Cardiac muscle cell (in vitro differentiated cells and primary cell): ENCODE data around the gene CLEC19A. TPM values are rescaled to one million over a fixed set of nuclear protein-coding genes. Genes with fewer than 3 reads are reported as not detected.

ENCODE experiments used
- DNase-seq, 2 donors: peaks; one replicate each; pipeline versions ENCODE4 v3.0.0 to v3.0.0-alpha.2; 2010 to 2017; ENCODE audit warnings: low read depth in 1 of 2, low spot score in 1 of 2
- H3K27ac ChIP-seq: fragments of 200-600 bp; sonication (generic); 2 replicates; pipeline ENCODE4 v1.5.1; 2016
- H3K27me3 ChIP-seq: fragments of 200-600 bp; sonication (generic); 2 replicates; pipeline ENCODE4 v1.6.0; 2016; ENCODE audit warnings: control low read depth
- H3K36me3 ChIP-seq: fragments of 200-600 bp; sonication (generic); 2 replicates; pipeline ENCODE4 v1.5.1; 2016; ENCODE audit warnings: control low read depth
- H3K4me1 ChIP-seq: fragments of 200-600 bp; sonication (generic); 2 replicates; pipeline ENCODE4 v1.8.1; 2017; ENCODE audit warnings: low read depth, mild to moderate bottlenecking, mixed run types
- H3K4me3 ChIP-seq: fragments of 200-600 bp; sonication (generic); 2 replicates; pipeline ENCODE4 v1.5.1; 2016; ENCODE audit warnings: mild to moderate bottlenecking
- H3K9me3 ChIP-seq: fragments of 200-600 bp; sonication (generic); 2 replicates; pipeline ENCODE4 v1.5.1; 2017; ENCODE audit warnings: low read depth, mild to moderate bottlenecking, control low read depth
- polyA plus RNA-seq: library from polyadenylated mRNA; unstranded; fragments of >200 nt; fragmentation: Nextera tagmentation; extraction: Ambion mirVana; gene quantifications from 2 replicates; pipeline ENCODE4 v1.2.1, GENCODE V29; 2016
- total RNA-seq: library from RNA; depleted of rRNA; stranded (reverse); fragments of >200 nt; gene quantifications from 2 replicates; pipeline ENCODE4 v1.2.3, GENCODE V29; 2016
- TF ChIP-seq, protein P1 (sequence below): IDR thresholded peaks from 2 replicates; pipeline ENCODE4 v1.5.1; 2012; ENCODE audit warnings: low read depth, mild to moderate bottlenecking, low read length

The CLEC19A gene
- total and polyA plus RNA-seq, 2 experiments from 2014 or later: not detected

- no peaks in the 10 kb centered on the region for H3K9me3 ChIP-seq
- H3K27ac ChIP-seq: no peak overlapping the region
- DNase-seq: no peak
- H3K4me3 ChIP-seq: no peak overlapping the region
- no peaks in the 10 kb centered on the region for H3K27me3 ChIP-seq
- TF ChIP-seq, protein P1, sequence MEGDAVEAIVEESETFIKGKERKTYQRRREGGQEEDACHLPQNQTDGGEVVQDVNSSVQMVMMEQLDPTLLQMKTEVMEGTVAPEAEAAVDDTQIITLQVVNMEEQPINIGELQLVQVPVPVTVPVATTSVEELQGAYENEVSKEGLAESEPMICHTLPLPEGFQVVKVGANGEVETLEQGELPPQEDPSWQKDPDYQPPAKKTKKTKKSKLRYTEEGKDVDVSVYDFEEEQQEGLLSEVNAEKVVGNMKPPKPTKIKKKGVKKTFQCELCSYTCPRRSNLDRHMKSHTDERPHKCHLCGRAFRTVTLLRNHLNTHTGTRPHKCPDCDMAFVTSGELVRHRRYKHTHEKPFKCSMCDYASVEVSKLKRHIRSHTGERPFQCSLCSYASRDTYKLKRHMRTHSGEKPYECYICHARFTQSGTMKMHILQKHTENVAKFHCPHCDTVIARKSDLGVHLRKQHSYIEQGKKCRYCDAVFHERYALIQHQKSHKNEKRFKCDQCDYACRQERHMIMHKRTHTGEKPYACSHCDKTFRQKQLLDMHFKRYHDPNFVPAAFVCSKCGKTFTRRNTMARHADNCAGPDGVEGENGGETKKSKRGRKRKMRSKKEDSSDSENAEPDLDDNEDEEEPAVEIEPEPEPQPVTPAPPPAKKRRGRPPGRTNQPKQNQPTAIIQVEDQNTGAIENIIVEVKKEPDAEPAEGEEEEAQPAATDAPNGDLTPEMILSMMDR: no peak
- no peaks in the 10 kb centered on the region for H3K36me3 ChIP-seq
- H3K4me1 ChIP-seq: no peaks in the 10 kb centered on the region
Measured at GRCh38 chr16:19283637-19284036, 1.9 kb upstream of the CLEC19A start.

- Histone ChIP-seq H3K27me3 (no peaks in the 10 kb centered on the region), H3K4me1 (no peaks in the 10 kb centered on the region), H3K36me3 (no peaks in the 10 kb centered on the region), H3K9me3 (no peaks in the 10 kb centered on the region), H3K27ac (no peak overlapping the region), H3K4me3 (no peak overlapping the region)
- no peak for DNase-seq
- TF ChIP-seq, protein P1: no peak
Measured at GRCh38 chr16:19284207-19284606, 1.3 kb upstream of the CLEC19A start.

- Histone ChIP-seq H3K36me3 (no peaks in the 10 kb centered on the region), H3K4me1 (no peaks in the 10 kb centered on the region), H3K4me3 (no peak overlapping the region), H3K27ac (no peak overlapping the region), H3K27me3 (no peaks in the 10 kb centered on the region), H3K9me3 (no peaks in the 10 kb centered on the region)
- DNase-seq: no peak
- TF ChIP-seq, protein P1: no peak
Measured at GRCh38 chr16:19286827-19287226, 1.3 kb downstream of the CLEC19A start.

DNA sequence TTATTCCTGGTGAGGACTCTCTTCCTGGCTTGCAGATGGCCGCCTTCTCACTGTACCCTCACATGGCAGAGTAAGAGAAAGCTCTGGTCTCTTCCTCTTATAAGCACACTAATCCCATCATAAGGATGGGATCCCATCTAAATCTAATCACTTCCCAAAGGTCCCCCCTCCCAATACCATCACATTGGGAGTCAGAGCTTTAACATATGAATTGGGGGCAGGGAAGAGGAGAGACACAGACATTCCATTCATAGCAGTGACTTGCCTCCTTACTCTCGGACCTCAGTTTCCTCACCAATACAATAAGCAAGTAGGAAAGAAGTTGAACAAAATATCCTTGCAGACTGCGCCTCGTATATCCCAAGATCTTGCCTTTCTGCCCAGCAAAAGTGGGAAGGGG lies 1.7 kb downstream of the CLEC19A start:
- no peak overlapping the region for H3K27ac ChIP-seq
- no peak overlapping the region for H3K4me3 ChIP-seq
- no peaks in the 10 kb centered on the region for H3K9me3 ChIP-seq
- no peak for DNase-seq
- no peaks in the 10 kb centered on the region for H3K27me3 ChIP-seq
- TF ChIP-seq, protein P1: no peak
- no peaks in the 10 kb centered on the region for H3K4me1 ChIP-seq
- H3K36me3 ChIP-seq: no peaks in the 10 kb centered on the region

- Histone ChIP-seq H3K27me3 (no peaks in the 10 kb centered on the region), H3K27ac (no peak overlapping the region), H3K4me3 (no peak overlapping the region), H3K36me3 (no peaks in the 10 kb centered on the region), H3K9me3 (no peaks in the 10 kb centered on the region), H3K4me1 (no peaks in the 10 kb centered on the region)
- DNase-seq: no peak
- TF ChIP-seq, protein P1: no peak
Measured at GRCh38 chr16:19288872-19289799, 3.6 kb downstream of the CLEC19A start.
